ENCODE results near the gene TNNI2.
A peak's percentile ranks its signal among the peaks of the same experiment; 100 is the strongest.
"Not testable (repeated sequence)": the region's sequence is repeated elsewhere in the genome, so short reads cannot be mapped to it uniquely, and the experiment has no call there.

The TNNI2 gene

DNA sequence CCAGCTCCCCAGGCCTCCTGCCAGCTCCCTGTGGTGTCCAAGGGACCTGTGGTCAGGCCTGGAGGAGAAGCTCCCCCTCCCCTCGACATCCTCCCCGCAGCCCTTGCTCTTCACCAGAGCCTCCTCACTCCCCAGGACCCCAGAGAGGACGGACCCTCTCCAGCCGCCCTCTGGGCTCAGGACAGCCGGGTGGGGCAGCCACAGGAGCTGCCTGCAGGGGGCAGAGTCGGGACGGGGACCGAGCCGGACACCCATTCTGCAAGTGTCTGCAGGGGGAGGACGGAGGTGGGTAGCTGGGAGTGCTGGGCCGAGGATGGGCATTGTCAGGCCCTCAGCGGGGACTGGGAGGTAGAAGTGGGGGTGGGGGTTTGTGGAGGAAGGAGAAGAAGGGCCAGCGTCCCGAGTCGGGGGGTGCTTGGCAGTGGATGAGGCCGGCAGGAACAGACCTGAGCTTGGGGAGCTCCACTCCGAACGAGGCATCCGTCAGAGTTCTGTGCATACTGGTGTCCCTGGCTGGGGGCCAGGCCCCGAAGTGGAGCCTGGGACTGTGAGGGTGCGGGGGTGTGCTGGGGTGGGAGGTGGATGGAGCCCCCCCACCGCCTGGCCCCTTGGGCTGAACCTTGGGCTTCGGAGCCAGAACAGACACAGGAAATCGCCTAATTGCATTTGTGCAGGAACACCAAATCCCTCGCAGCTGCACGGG, 37.7 kb downstream of the TNNI2 start:
- no peak for DNase-seq

DNA sequence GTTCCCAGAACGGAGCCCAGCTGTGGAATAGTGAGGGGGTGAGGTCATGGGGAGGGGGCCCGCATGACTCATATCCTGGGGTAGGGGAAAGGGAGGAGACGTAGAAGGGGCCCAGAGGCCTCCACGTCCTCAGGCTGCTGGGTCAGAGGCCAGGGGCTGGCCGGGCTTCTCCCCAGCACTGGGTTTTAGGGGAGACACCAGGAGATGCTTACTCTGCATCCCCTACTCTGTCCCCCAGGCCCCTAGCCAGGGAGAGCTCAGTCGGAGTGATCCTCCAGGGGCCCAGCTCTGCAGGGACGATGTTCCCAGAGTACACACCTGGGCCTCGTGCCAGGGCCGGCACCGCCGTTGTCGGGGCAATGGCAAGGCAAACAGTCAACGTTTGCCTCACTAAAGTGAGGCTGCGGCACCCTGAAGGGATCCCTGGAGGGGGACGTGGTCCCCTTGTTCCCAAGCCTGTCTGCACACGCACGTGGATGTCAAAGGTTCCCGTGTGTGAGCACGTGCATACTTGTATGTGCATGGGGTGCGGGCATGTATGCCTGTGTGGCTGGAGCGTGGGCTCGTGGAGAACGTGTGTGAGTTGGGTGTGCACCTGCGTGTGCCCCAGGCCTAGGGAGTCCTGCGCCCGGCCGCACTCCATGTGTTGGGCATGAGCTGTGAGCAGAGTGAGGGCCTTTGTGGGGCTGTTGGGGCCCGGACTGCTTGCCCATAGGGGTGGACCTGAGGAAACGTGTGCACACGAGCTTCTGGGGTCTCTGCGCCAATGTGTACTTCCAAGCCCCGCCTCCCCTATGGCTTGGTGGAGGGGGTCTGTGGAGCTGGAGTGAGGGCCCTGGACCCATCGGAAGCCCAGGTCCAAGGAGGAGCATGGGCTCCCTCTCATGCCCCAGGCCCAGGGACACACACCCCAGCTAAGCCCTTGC, 38.7 kb downstream of the TNNI2 start:
- DNase-seq: no peak

GRCh38 chr11:1878137-1879031, 39.6 kb downstream of the TNNI2 start:
- no peak for DNase-seq

DNA sequence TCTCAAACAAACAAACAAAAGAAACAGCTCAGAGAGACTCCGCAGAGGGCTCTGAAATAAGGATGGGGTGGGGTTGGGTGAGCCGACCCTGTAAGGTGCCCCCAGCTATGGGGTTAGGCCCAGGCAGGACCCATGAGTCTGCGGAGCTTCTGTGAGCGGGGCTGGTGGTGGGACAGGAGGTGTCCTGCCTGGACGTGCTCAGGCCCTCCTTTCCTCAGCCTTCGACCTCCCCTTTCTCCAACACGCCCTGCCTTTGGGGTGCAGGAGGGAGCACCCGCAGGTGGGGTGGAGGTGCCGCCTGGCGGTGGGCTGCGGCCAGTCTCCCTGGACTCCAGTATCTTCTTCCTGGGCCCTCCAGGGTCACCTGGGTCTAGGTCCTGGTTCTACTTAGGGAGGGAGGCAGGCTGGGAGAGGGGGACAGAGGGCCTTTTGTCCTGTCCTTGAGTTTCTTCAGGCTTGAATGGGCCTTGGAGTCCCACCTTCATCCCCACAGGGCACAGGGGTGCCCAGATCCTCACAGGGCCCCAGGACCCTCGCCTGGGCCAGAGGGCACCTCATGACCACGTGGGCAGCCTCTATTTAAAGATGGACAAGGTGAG, 40.7 kb downstream of the TNNI2 start:
- no peak for DNase-seq

DNA sequence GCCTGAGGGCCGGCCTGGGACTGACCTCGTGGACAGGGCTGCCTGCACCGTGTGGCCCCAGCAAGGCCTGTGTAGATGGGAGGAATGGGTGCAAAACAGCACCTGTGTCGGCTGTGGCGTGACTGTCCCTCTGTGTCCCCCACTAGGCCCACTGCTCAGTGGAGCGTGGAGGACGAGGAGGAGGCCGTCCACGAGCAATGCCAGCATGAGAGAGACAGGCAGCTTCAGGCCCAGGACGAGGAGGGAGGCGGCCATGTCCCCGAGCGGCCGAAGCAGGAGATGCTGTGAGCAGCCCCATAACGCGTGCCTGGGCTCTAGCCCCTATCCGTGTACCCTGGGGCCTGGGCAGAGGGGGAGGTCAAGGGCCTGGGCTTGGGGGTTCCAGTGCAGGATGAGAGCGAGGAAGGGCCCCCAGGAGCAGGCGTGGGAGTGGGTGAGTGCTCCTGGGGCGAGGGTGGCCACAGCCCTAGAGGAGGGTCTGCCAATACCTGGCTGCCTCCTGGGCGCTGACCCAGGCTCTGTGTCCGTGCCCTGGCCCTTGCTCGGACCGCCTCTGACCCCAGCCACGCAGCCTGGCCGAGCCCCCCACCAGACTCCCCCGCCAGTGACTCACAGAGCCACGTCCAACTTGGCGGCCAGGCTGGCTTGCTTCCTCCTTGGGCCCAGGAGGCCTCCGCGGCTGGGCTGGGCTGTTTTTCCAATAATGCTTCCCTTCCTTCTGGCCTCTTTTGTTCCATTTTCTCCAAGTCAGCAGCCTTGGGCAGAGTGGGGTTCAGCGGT, 41.4 kb downstream of the TNNI2 start:
- no peak for DNase-seq

GRCh38 chr11:1880746-1881441, 42.1 kb downstream of the TNNI2 start:
- DNase-seq: no peak

DNA sequence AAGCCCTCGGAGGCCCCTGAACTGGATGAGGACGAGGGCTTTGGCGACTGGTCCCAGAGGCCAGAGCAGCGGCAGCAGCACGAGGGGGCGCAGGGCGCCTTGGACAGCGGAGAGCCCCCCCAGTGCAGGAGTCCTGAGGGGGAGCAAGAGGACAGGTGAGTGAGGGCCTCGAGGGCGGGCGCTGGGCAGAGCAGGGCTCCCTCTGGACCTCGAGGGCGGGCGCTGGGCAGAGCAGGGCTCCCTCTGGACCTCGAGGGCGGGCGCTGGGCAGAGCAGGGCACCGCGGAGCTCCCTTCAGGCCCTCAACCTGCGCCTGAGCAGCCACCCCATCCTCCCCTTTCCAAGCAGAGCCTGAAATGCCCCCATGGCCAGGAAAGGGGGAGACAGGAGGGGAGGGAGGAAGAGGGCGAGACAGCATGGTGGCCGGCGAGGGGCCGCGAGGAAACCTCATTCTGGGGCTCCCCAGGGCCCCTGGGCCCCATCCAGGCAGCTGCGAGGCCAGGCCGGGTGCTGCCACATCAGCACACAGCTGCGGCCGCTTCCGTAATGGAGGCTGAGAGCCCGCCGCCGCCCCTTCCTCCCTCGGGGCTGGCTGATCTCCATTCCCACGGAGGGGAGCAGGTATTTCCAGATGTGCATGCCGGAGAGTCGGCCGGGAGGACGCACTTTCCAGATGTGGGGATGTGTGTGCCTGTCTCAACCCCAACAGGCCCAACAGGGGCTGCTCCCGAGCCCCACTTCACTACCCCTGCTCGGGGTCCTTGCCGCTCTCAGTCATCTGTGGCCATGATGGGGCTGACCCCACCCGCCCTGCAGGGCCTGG, 42.9 kb downstream of the TNNI2 start:
- no peak for DNase-seq

DNA sequence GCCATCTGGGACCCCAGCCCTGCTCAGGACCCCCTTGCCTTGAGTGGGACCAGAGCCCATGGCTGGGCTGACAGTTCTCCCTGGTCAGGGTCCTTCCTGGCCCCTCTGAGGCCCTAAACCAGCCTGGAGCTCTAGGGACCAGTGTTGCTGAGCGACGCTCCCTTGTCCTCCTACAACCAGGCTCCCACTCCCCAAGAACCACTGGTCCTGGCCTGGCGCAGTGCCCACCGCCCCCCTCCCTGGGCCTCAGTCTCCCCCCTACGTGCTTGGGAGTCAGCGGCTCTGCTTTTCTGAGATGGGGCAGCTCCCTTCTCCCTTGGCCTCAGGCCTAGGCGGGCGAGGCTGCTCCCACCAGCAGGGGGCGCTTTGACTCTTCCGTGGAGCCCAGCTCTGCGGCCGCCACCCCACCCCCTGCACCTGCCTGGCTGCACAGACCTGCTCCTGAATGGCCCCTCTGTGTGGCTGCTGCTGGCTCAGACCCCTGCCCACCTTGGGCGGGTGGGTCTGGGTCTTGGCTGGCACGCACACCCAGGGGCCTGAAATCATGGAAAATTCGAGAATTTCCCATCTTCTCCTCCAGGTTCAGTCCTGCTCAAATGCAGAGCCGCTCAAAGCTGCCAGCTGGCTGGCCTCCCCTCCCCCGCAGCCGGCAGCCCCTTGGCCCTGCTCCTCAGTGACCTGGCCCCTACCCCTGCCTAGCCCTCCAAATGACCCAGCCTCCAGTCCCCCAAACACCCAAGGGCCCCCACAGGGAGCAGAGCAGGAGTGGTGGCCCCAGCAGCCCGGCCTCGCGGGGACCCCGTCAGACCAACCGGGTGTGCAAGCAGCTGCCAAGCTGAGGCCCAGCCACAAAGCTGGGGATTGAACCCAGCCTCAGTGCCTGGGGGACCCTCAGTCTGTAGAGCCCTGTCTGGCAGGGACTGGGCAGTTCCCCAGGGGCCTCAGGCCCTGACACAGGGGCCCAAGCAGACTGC, 43.8 kb downstream of the TNNI2 start:
- peak; percentile 81 for DNase-seq

DNA sequence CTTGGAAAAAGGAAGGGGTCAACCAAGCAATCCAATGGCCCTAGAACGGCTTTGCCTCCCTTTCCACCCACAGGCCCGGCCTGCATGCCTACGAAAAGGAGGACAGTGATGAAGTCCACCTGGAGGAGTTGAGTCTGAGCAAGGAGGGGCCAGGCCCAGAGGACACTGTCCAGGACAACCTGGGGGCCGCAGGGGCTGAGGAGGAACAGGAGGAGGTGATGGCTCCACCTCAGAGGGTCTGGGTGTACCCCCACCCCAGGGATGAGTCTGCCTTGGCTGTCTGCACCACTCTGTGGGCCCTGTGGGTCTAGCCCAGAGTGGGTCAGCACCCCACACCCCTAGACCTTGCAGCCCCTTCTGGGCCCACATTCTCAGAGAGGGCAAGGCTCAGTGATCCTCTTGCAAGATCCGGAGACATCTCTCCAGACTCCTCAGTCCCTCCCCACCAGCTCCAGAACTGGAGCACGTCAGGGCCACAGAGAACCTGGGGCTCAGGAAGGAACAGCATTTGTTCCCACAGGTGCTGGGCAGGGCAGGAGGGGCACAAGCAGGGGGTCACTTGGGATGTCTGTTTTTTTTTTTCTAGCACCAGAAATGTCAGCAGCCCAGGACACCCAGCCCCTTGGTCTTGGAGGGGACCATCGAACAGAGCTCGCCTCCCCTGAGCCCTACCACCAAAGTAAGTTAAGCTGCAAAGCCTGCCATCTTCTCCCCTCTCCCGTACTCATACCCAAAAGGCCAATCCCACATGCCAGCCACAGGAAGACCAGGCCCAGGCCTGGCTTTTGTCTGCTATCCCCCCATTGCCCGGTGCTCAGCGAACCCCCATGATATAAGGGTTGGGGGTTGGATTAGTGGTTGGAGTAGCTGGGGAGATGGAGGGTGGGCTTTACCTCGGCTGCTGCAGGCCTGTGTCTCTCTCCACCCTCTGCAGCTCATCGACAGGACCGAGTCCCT, 44.8 kb downstream of the TNNI2 start:
- DNase-seq: no peak

- no peak for DNase-seq
Observed at GRCh38 chr11:1884303-1884700, 45.5 kb downstream of the TNNI2 start.

GRCh38 chr11:1886551-1886950, 47.8 kb downstream of the TNNI2 start:
- not testable (repeated sequence) for DNase-seq

DNA sequence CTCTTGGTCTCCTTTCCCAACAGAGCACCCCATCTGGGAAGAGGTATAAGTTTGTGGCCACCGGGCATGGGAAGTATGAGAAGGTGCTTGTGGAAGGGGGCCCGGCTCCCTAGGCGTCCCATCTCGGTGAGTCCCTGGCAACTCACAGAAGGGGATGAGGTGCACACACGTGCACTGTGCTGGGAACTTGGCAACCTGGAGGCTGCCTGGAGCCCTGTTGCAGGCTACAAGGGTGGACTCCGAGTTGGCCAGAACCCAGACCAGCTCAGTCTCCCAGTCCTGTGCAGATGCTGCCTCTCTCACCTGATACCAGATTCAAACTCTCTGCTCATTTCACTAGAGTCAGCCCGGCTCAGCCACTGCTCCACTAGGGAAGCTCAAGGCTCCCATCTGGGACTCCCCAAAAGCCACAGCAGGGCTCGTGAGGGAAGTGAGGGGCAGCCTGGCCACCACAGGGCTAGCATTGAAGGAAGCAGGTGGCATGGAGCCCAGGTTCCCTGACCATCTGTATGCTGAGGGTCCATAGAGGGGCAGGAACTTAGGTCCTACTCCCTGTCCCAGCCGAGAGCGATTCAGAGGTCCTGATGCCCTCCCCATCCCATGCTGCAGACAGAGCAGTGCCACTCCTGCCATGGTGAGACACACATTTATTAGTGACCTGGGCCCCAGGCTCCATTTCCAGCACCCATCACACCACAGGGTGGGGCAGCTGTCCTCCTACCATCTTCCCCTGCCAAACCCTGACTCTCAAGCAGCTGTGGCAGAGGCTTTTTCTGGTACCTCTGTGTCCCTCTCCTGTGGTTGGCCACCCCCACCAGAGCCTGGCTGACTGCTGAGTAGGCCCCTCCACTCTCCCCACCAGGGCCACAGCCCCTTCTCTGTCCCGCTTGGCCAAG, 48.9 kb downstream of the TNNI2 start:
- no peak for DNase-seq

- no peak for DNase-seq
Observed at GRCh38 chr11:1888347-1888753, 49.6 kb downstream of the TNNI2 start.

- DNase-seq: no peak
Observed at GRCh38 chr11:1888811-1889210, 50.0 kb downstream of the TNNI2 start.

DNA sequence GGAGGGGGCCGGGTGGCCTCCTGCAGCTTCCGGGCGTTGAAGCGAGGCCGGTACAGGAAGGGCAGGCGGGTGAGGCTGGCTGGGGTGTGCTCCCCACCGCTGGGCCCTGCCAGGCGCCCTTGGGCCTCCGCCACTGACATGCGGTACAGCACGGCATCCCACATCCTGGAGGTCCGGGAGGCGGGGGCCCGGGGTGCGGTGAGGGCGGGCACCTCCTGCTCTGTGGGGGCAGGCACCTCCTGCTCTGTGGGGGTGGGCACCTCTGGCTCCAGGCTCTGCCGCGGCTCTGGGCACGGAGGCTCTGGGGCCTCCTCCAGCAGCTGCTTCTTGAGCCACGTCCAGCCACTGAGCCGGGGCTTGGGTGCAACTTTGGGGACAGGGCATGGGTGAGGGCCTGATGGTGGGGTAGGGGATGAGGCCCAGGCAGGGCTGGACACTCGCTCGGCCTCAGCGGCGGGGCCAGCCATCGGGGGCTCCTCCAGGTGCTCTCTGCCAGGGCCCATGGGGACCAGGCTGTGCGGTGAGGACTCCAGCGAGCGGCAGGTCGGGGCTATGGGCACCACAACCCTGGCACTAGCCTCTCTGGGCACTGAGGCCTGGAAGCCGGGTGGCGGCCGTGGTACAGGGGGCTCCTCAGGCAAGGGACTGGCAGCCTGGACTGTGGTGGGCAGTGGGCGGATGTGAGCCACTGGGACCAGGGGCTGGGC, 50.6 kb downstream of the TNNI2 start:
- peak; percentile 81 for DNase-seq

Data from CD4-positive, alpha-beta T cell treated with Interleukin-12 subunit alpha and Interleukin-12 subunit beta, for 1 hour (primary cell).